ENCODE results near the gene OOSP4B. TPM values are rescaled to one million over a fixed set of nuclear protein-coding genes. Genes with fewer than 3 reads are reported as not detected.

Gene OOSP4B
- total RNA-seq, 2 donors from 2014 or later: not detected

DNA sequence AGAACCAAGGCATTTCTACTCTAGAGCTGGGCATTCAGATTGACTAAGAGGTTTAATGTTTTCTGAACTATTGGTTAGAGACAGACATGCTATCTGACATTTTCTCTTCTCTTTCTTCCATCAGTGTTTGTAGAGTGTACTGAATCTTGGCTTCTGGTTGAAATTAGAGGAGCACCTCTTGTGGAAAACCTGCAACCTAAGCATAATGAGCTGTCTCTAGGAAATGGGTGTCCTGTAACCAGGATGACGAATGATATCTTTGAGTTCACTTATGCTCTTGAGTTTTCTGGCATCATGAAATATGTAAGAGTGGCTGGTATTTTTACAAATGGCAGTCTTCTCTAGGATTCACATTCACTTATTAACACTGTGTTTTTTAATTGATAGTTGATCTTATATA lies 33.8 kb upstream of the OOSP4B start:
- no peak overlapping the region for H3K27ac ChIP-seq
- H3K27me3 ChIP-seq: no peaks in the 10 kb centered on the region
- H3K36me3 ChIP-seq: no peaks in the 10 kb centered on the region
- H3K4me3 ChIP-seq: no peak overlapping the region
- DNase-seq (ENCODE audit: low spot score): no peak
- no peaks in the 10 kb centered on the region for H3K9me3 ChIP-seq
- H3K4me1 ChIP-seq: no peaks in the 10 kb centered on the region
- TF ChIP-seq, protein P1, sequence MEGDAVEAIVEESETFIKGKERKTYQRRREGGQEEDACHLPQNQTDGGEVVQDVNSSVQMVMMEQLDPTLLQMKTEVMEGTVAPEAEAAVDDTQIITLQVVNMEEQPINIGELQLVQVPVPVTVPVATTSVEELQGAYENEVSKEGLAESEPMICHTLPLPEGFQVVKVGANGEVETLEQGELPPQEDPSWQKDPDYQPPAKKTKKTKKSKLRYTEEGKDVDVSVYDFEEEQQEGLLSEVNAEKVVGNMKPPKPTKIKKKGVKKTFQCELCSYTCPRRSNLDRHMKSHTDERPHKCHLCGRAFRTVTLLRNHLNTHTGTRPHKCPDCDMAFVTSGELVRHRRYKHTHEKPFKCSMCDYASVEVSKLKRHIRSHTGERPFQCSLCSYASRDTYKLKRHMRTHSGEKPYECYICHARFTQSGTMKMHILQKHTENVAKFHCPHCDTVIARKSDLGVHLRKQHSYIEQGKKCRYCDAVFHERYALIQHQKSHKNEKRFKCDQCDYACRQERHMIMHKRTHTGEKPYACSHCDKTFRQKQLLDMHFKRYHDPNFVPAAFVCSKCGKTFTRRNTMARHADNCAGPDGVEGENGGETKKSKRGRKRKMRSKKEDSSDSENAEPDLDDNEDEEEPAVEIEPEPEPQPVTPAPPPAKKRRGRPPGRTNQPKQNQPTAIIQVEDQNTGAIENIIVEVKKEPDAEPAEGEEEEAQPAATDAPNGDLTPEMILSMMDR (IDR thresholded peaks at IDR 0.05): no peak

GRCh38 chr11:59984368-59984767 lies 32.6 kb upstream of the OOSP4B start:
- no peak overlapping the region for H3K4me3 ChIP-seq
- no peak overlapping the region for H3K27ac ChIP-seq
- TF ChIP-seq, protein P1 (IDR thresholded peaks at IDR 0.05): no peak
- H3K36me3 ChIP-seq: no peaks in the 10 kb centered on the region
- no peak for DNase-seq (ENCODE audit: low spot score)
- H3K4me1 ChIP-seq: no peaks in the 10 kb centered on the region
- H3K9me3 ChIP-seq: peaks cover 0 to 5% of the 10 kb centered on the region in 2 donors
- H3K27me3 ChIP-seq: no peaks in the 10 kb centered on the region

DNA sequence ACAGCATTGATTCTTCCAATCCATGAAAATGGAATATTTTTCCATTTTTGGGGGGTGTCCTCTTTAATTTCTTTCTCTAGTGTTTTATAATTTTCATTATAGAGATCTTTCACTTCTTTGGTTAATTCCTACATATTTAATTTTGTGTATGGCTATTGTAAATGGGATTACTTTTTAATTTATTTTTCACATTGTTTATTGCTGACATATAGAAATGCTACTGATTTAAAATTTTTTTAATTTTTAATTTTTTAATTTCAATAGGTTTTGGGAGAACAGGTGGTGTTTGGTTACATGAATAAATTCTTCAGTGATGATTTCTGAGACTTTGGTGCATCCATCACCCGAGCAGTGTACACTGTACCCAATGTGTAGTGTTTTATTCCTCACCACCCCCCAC lies 26.6 kb upstream of the OOSP4B start:
- DNase-seq (ENCODE audit: low spot score): no peak
- TF ChIP-seq, protein P1 (IDR thresholded peaks at IDR 0.05): no peak
- peaks cover 0 to 15% of the 10 kb centered on the region in 2 donors for H3K9me3 ChIP-seq
- H3K4me1 ChIP-seq: no peaks in the 10 kb centered on the region
- no peaks in the 10 kb centered on the region for H3K27me3 ChIP-seq
- no peak overlapping the region for H3K27ac ChIP-seq
- no peaks in the 10 kb centered on the region for H3K36me3 ChIP-seq
- H3K4me3 ChIP-seq: no peak overlapping the region

- H3K27ac ChIP-seq: no peak overlapping the region
- TF ChIP-seq, protein P1 (IDR thresholded peaks at IDR 0.05): no peak
- no peaks in the 10 kb centered on the region for H3K4me1 ChIP-seq
- H3K4me3 ChIP-seq: no peak overlapping the region
- peaks cover 0 to 15% of the 10 kb centered on the region in 2 donors for H3K9me3 ChIP-seq
- no peaks in the 10 kb centered on the region for H3K36me3 ChIP-seq
- H3K27me3 ChIP-seq: no peaks in the 10 kb centered on the region
- DNase-seq (ENCODE audit: low spot score): no peak
Measured at GRCh38 chr11:59992425-59992824, 24.6 kb upstream of the OOSP4B start.

- Histone ChIP-seq H3K4me3 (no peak overlapping the region), H3K27me3 (no peaks in the 10 kb centered on the region), H3K36me3 (no peaks in the 10 kb centered on the region), H3K9me3 (peaks cover 0 to 7% of the 10 kb centered on the region in 2 donors), H3K4me1 (no peaks in the 10 kb centered on the region), H3K27ac (no peak overlapping the region)
- DNase-seq (ENCODE audit: low spot score): no peak
- TF ChIP-seq, protein P1 (IDR thresholded peaks at IDR 0.05): no peak
Measured at GRCh38 chr11:59997800-59998199, 19.2 kb upstream of the OOSP4B start.

DNA sequence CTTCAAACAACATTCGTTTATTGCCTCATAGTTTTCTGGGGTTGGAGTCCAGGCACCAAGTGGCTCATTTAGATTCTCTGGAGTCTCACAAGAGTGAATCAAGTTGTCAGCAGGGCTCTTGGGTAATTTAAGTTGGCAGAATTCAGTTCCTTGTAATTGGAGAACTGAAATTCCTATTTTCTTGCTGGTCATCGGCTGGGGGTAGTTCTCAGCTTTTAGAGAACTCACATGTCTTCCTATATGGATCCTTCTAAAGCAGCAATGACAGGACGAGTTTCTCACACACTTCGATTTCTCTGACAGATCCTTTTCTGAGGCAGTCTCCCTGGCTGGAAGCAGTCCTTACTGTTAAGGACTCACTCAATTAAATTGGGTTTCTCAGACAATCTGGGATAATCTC lies 17.3 kb upstream of the OOSP4B start:
- Histone ChIP-seq H3K27ac (no peak overlapping the region), H3K36me3 (no peaks in the 10 kb centered on the region), H3K4me3 (no peak overlapping the region), H3K4me1 (no peaks in the 10 kb centered on the region), H3K27me3 (no peaks in the 10 kb centered on the region), H3K9me3 (peaks cover 0 to 7% of the 10 kb centered on the region in 2 donors)
- TF ChIP-seq, protein P1 (IDR thresholded peaks at IDR 0.05): no peak
- no peak for DNase-seq (ENCODE audit: low spot score)

All from right atrium auricular region (tissue), 2 donors.